ENCODE data around the gene ADAMTS18.

GRCh38 chr16:77403732-77404131, 31.1 kb downstream of the ADAMTS18 start:
- TF ChIP-seq CTCF (IDR thresholded peaks at IDR 0.05) (no peak), POLR2A (IDR thresholded peaks at IDR 0.05) (no peak)
